HG02678 (cell line): Measurements from ENCODE around the gene OR10A6.

Source experiments
- ATAC-seq: cut with Tn5 transposase; IDR thresholded peaks from one replicate; pipeline ENCODE4 v1.9.1; 2021; ENCODE audit warnings: mild to moderate bottlenecking, moderate library complexity; ENCODE audit not compliant: unreplicated experiment

Gene OR10A6

GRCh38 chr11:7910286-7910788 is 20.7 kb downstream of the OR10A6 start:
- ATAC-seq, result no peak

GRCh38 chr11:7909585-7910285 is 21.3 kb downstream of the OR10A6 start:
- ATAC-seq, result no peak

DNA sequence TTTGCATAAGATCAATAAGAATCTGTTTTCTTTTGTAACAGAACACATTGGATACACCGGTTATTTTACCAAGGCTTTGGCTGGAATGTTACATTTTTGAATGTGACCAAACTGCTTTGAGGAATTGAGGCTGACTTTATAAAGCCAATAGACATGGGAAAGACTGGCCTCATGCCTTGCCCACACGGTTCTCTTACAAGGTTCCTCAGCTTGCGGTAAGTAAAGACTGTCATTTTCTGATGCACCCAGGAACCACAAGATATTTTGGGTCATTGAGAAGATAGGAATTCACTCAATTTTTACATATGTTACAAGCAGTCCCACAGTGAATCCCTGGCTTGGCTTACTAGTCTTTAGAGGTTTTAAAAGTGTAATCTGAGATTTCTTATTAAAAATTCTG is 23.9 kb downstream of the OR10A6 start:
- ATAC-seq, result no peak

GRCh38 chr11:7906481-7906880 is 24.6 kb downstream of the OR10A6 start:
- ATAC-seq, result no peak

DNA sequence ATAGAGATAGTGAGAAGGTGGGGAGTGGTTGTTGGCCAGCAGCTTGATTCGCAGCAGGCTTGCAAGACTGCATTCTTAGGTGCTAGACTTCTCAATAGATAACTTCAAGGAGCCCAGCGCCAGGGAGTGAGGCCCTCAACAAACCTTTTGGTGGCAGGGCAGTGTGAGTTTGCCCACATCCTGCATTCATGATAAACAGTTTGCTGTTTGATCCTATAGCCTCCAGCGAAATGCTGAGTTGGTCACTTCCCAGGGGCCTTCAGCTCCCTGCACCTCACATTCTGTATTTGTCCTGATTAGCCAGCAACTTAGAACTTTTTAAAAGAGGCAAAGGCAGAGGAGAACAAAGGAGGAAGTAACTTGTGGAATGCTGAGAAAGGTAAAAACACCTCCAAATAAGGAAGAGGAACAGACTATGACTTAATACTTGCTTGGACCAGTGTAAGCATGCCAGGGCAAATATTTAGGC is 25.1 kb downstream of the OR10A6 start:
- ATAC-seq, result no peak

DNA sequence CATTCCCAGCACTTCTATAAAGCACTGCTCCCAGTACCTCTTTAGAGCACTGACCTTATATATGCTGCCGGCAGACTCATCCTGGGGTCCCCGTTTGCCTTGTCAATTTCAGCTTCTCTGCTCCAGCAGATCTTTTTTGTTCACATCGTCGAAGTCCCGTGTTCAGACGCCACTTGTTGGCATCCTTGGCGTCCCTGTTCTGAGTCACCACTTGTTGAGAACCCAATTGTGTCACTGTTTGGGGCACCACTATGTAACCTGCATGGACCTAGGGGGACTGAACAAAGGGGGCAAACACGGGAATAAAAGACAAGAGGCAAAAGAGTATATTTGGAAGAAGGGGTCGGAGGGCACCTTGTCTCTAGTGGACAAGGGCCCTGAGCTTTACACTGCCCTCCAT is 25.5 kb downstream of the OR10A6 start:
- ATAC-seq, result no peak

- ATAC-seq, result no peak
Observed at GRCh38 chr11:7904917-7905316, 26.2 kb downstream of the OR10A6 start.

DNA sequence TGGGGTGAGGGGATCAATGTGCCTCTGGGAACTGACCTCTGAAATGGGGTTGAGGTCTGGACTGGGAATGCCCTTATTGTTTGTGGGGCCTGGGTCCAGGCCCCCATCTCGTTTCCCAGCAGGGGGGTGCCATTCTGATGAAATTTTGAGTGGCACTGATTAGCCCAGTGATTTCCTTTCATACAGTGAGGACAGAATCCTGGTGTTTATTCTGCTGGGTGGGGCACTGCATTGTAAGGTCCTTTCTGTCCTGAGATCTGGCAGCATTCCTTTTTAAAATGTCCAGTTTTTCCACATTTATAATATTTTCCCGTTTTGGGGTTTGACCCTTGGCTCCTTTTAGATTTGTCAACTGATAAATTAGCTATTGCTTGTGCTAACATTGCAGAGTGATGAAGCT is 27.1 kb downstream of the OR10A6 start:
- no peak for ATAC-seq

GRCh38 chr11:7901319-7901854 is 29.7 kb downstream of the OR10A6 start:
- ATAC-seq, result no peak

- no peak for ATAC-seq
Observed at GRCh38 chr11:7900686-7901085, 30.4 kb downstream of the OR10A6 start.

DNA sequence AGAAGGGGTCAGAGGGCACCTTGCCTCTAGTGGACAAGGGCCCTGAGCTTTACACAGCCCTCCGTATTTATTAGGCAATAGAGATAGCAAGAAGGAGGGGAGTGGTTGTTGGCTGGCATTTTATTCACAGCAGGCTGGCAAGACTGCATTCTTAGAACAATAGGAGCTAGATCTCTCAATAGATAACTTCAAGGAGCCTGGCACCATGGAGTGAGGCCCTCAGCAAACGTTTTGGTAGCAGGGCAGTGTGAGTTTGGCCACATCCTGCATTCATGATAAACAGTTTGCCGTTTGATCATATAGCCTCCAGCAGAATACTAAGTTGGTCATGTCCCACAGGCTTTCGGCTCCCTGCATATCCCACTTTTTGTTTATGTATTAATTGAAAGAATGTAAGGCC is 31.6 kb downstream of the OR10A6 start:
- ATAC-seq, result no peak

DNA sequence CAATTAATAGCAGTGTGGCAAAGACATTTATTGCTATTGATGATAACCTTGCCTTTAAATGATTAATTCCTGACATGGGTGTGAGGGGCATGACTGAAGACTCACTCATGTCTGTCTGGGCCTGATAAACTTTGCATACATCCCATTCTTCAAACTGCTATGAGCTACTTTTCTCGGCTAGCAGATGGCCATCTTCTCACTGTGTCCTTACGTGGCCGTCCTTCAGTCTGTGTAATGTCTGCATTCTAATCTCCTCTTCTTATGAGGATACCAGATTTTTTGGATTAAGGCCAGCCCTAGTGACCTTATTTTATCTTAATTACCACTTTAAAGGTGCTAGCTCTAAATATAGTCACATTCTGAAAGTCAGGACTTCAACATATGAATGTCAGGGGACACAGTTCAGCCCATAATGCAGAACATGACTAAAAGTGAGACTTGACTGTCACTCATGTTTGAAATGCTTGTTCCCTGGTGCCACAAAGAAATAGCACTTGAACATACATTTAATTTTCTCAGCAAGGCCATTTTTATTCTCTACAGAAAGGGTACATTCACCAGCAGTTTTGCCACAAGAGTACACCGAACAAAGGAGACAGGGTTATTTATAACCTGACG is 32.3 kb downstream of the OR10A6 start:
- no peak for ATAC-seq

GRCh38 chr11:7896009-7896785 is 34.9 kb downstream of the OR10A6 start:
- ATAC-seq, result no peak

DNA sequence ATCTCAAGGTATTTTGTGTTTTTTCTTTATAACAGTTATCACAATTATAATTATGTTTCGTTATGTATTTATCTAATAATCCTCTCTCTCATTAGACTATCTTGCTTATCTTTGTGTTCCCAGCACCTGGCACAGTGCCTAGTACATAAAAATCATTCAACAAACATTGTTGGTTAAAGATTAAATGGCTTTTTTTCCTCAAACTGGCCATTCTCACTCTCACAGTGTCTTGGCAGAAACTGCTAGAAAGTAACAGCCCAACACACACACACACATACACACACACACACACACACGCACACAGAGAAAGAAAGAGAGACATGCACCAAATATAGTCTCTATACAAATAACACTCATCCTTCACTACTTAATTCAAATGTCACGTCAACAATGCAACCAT is 36.8 kb downstream of the OR10A6 start:
- ATAC-seq, result no peak

DNA sequence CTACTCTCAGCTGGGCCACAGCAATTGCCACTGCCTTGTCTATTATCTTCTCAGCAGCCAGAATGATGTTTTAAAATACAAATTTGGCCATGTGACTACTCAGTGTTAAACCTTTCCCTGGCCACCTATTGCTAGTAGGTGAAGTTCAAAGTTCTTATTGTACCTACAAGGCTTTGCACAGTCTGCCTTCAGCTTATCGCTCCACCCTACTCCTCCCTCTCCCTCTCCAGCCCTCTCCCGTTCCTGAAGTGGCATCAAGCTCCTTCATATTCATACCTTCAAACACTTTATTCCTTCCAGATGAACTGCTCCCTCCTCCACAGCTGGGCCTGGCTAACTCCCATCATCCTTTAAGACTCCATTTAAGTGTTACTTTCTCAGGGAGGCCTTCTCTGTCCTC is 37.3 kb downstream of the OR10A6 start:
- ATAC-seq, result no peak

DNA sequence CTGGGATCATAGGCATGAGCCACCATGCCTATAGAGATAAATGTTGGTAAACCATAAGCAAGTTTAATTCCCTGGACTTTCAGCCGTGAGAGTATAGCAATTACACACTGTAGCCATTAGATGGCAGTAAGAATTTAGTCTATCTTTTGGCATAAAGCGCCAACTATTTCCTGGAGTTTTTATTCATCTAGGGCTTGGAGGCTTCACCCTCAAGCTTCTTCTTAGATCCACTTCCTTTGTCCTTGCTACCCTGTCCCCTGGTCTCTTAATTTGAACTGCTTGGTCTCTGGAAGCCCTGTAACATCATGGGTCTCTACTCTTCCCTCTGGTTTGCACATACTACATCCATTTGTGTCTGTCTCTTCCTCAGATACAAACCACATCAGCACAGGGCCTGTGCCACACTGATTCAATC is 38.2 kb downstream of the OR10A6 start:
- ATAC-seq, result peak; percentile 76

GRCh38 chr11:7892059-7892699 is 38.9 kb downstream of the OR10A6 start:
- peak; percentile 62 for ATAC-seq

DNA sequence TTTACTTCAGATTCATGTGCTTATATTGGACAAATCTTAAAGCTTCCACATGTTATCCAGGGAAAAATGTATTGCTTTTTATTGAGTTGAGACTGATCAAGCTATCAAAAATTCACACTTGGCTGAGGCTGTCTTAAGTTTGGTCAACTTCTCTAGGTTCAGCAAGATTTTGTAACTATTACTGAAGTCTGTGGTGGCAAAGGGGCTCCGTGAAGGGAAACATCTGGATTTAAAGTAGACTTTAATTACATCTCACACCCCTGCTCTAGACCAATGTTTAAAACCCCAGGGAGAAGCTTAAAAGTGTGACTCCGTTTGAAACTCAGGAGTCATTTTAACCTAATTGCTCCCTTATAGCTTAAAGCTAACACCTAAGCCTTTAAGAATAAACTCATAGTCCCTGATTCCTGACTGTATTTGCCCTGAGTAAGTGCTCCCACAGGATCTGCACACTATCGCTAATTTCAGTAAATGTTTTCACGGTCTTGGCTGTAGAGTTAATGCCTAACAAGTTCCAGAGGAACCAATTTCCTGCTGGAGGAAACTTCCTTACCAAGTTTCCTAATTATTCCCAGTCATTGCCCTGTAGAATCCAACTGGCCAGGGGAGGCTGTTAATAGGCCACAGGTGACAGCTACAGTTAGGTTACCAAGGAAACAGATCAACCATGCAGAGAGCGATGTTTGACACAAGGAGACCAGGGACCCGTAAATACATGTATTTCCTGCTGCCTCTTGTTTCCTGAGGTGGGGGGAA is 40.5 kb downstream of the OR10A6 start:
- no peak for ATAC-seq

- no peak for ATAC-seq
Observed at GRCh38 chr11:7889985-7890384, 41.1 kb downstream of the OR10A6 start.

GRCh38 chr11:7882860-7883259 is 48.2 kb downstream of the OR10A6 start:
- no peak for ATAC-seq
